ENCODE measurements around the gene ANGEL1. TPM values are rescaled to one million over a fixed set of nuclear protein-coding genes. Genes with fewer than 3 reads are reported as not detected.

Gene ANGEL1
- total RNA-seq, 1 experiment from 2014 or later, result 23.0 TPM

DNA sequence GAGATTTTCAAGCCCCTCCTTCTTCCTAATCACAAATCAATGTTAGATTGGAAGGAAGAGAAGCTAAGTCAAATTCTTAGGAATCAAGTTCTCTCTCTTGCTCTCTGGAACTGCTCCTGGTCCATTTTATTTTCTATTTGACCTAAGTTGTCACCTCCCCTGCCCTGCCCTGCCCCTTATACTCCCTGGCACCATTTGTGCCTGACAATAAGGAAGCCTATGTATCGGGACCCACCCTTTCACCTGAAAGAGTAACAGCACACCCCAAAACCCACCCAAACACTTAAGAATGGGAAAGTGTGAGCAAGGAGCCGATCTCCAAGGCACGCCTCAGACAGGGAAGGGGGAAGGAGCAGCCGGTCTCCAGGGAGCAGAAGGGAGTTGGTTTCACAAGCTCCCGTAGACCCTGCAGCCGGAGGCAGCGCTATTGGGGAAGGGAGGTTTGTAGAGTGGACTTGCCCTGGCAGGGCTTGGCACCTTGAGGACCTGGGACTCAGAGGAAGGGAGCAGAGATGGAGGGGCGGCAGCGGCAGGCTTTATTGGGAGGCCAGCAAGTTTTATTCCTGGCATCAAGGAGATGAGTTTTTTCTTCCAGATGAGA is 15.1 kb upstream of the ANGEL1 start:
- H3K9me3 ChIP-seq, result peaks cover 6% of the 10 kb centered on the region; the same call in 1 of the 2 replicates
- no peak overlapping the region for H3K4me3 ChIP-seq (ENCODE audit: low read depth, low read length)
- Mint-ChIP-seq H3K36me3 (ENCODE audit: insufficient read depth, unreplicated experiment) (no peaks in the 10 kb centered on the region), H3K9me3 (ENCODE audit: unreplicated experiment) (no peaks in the 10 kb centered on the region), H3K4me3 (ENCODE audit: unreplicated experiment) (no peak overlapping the region), H3K27ac (ENCODE audit: unreplicated experiment) (no peak overlapping the region), H3K27me3 (ENCODE audit: insufficient read depth, unreplicated experiment) (peaks cover 8% of the 10 kb centered on the region), H3K4me1 (ENCODE audit: low read depth, unreplicated experiment) (no peaks in the 10 kb centered on the region)
- ChIA-PET CTCF (no interaction called here), POLR2A (no interaction called here)
- DNase-seq, result no peak
- no peaks in the 10 kb centered on the region for H3K27me3 ChIP-seq (replicated peaks; ENCODE audit: control insufficient read depth, insufficient read depth, low read length)
- no peaks in the 10 kb centered on the region for H3K36me3 ChIP-seq (ENCODE audit: control insufficient read depth, insufficient read depth, low read length)
- intact Hi-C loops (cut with micrococcal nuclease; ENCODE audit: unreplicated experiment), result no loop called here
- no peaks in the 10 kb centered on the region for H3K4me1 ChIP-seq
- TF ChIP-seq, protein P1, sequence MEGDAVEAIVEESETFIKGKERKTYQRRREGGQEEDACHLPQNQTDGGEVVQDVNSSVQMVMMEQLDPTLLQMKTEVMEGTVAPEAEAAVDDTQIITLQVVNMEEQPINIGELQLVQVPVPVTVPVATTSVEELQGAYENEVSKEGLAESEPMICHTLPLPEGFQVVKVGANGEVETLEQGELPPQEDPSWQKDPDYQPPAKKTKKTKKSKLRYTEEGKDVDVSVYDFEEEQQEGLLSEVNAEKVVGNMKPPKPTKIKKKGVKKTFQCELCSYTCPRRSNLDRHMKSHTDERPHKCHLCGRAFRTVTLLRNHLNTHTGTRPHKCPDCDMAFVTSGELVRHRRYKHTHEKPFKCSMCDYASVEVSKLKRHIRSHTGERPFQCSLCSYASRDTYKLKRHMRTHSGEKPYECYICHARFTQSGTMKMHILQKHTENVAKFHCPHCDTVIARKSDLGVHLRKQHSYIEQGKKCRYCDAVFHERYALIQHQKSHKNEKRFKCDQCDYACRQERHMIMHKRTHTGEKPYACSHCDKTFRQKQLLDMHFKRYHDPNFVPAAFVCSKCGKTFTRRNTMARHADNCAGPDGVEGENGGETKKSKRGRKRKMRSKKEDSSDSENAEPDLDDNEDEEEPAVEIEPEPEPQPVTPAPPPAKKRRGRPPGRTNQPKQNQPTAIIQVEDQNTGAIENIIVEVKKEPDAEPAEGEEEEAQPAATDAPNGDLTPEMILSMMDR (IDR thresholded peaks at IDR 0.05; ENCODE audit: insufficient read depth in 1 of 2, low read depth in 1 of 2, low read length in 1 of 2, severe bottlenecking in 1 of 2, unreplicated experiment in 1 of 2), result no peak
- BruUV-seq (replicated peaks), result no TSS peak

DNA sequence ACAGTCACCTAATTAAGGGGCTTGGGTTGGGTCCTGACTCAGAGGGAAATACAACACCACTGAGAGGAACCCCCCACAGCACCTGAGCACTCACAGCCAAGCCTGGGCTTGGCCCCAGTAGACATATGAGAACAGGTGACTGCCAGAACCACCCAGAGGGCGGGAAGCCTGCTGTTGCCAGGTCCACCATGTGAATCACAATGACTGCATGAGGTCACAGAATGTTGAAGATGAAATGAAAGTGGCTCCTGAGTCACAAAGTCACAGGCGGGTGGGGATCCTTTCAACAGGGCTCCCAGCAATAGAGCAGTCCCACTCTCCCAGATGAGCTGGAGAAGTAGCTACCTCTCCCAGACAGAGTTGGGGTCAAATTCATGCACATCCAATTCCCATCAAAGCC is 13.4 kb upstream of the ANGEL1 start, which contains the start of gene LRRC74A:
Gene LRRC74A, plus strand, starts transcription at position 287 of the 400 bp plus-strand sequence. CDS start 290 bp downstream, outside the sequence.
- intact Hi-C loops (cut with micrococcal nuclease; ENCODE audit: unreplicated experiment), result no loop called here
- peaks cover 8% of the 10 kb centered on the region for H3K27me3 Mint-ChIP-seq (ENCODE audit: insufficient read depth, unreplicated experiment)
- ChIA-PET CTCF (no interaction called here), POLR2A (no interaction called here)
- H3K36me3 ChIP-seq (ENCODE audit: control insufficient read depth, insufficient read depth, low read length), result no peaks in the 10 kb centered on the region
- DNase-seq, result no peak
- no peaks in the 10 kb centered on the region for H3K4me1 ChIP-seq
- H3K27ac Mint-ChIP-seq (ENCODE audit: unreplicated experiment), result no peak within 1 kb of the TSS
- H3K4me3 ChIP-seq (ENCODE audit: low read depth, low read length), result no peak within 1 kb of the TSS
- TF ChIP-seq, protein P1 (IDR thresholded peaks at IDR 0.05; ENCODE audit: insufficient read depth in 1 of 2, low read depth in 1 of 2, low read length in 1 of 2, severe bottlenecking in 1 of 2, unreplicated experiment in 1 of 2), result no peak
- H3K4me3 Mint-ChIP-seq (ENCODE audit: unreplicated experiment), result no peak within 1 kb of the TSS
- no TSS peak for BruUV-seq (replicated peaks)
- H3K4me1 Mint-ChIP-seq (ENCODE audit: low read depth, unreplicated experiment), result no peaks in the 10 kb centered on the region
- H3K9me3 Mint-ChIP-seq (ENCODE audit: unreplicated experiment), result no peaks in the 10 kb centered on the region
- no peaks in the 10 kb centered on the region for H3K36me3 Mint-ChIP-seq (ENCODE audit: insufficient read depth, unreplicated experiment)
- no peaks in the 10 kb centered on the region for H3K9me3 ChIP-seq
- no peaks in the 10 kb centered on the region for H3K27me3 ChIP-seq (replicated peaks; ENCODE audit: control insufficient read depth, insufficient read depth, low read length)

DNA sequence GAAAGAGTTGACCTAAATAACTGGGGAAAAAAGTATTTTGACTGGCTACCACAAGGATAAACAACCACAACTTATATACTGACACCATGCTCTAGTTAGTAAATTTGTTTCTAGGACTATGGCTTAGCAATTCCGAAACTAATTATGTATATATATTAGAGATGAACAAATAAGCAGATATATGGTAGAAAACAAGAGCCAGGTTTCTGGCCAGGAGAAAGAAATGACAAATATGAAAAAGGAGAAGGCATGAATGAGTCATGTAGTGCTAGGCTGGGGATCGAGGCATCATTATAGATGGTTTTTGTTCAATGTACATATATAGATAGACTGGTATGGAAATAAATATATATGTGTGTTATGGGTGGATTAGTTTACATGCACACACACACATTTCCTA is 8.0 kb upstream of the ANGEL1 start:
- POLR2A ChIA-PET, result no interaction called here
- BruUV-seq (replicated peaks), result no TSS peak
- Mint-ChIP-seq H3K4me3 (ENCODE audit: unreplicated experiment) (no peak overlapping the region), H3K27me3 (ENCODE audit: insufficient read depth, unreplicated experiment) (peaks cover 8% of the 10 kb centered on the region), H3K27ac (ENCODE audit: unreplicated experiment) (no peak overlapping the region), H3K36me3 (ENCODE audit: insufficient read depth, unreplicated experiment) (no peaks in the 10 kb centered on the region), H3K4me1 (ENCODE audit: low read depth, unreplicated experiment) (no peaks in the 10 kb centered on the region), H3K9me3 (ENCODE audit: unreplicated experiment) (no peaks in the 10 kb centered on the region)
- Histone ChIP-seq H3K4me1 (no peaks in the 10 kb centered on the region), H3K4me3 (ENCODE audit: low read depth, low read length) (no peak overlapping the region), H3K36me3 (ENCODE audit: control insufficient read depth, insufficient read depth, low read length) (no peaks in the 10 kb centered on the region), H3K27me3 (replicated peaks; ENCODE audit: control insufficient read depth, insufficient read depth, low read length) (peaks cover 2% of the 10 kb centered on the region; the same call in 1 of the 2 replicates), H3K9me3 (no peaks in the 10 kb centered on the region)
- intact Hi-C loops (cut with micrococcal nuclease; ENCODE audit: unreplicated experiment), result no loop called here
- no peak for DNase-seq
- TF ChIP-seq, protein P1 (IDR thresholded peaks at IDR 0.05; ENCODE audit: insufficient read depth in 1 of 2, low read depth in 1 of 2, low read length in 1 of 2, severe bottlenecking in 1 of 2, unreplicated experiment in 1 of 2), result no peak
- CTCF ChIA-PET, result no interaction called here

Measured in Caco-2 (cell line).